IMR-90 (cell line): ENCODE measurements around the gene PRSS21. TPM values are rescaled to one million over a fixed set of nuclear protein-coding genes. Genes with fewer than 3 reads are reported as not detected.
A peak's percentile ranks its signal among the peaks of the same experiment; 100 is the strongest.

Experiments used
- ATAC-seq: fragments of 200-7000 bp; cut with Tn5 transposase; 2 replicates; pipeline ENCODE4 v1.9.1; 2020; ENCODE audit warnings: low read depth, mild to moderate bottlenecking, moderate library complexity
- BruUV-seq: library from RNA; stranded (reverse); fragments of 400-500 nt; replicated peaks from 2 replicates; lab custom pipeline; 2021; lab: Mats Ljungman, UMichigan
- CTCF ChIA-PET: fragments of 300-600 bp; formaldehyde crosslinking; extraction: SDS; loops from one replicate; lab custom pipeline; 2021; ENCODE audit warnings: antibody characterized with exemption; lab: Yijun Ruan, JAX
- POLR2A ChIA-PET: fragments of 300-600 bp; sonication (Branson Sonifier 250); formaldehyde crosslinking; loops from one replicate; lab custom pipeline; 2022; ENCODE audit warnings: antibody characterized with exemption; ENCODE audit not compliant: unreplicated experiment; lab: Charles Lee
- DNase-seq: peaks from one replicate; pipeline ENCODE4 v3.0.0; 2013
- H2AFZ ChIP-seq: replicated peaks from 2 replicates; pipeline ENCODE3; 2013; ENCODE audit warnings: low read length, mild to moderate bottlenecking; ENCODE audit not compliant: poor library complexity
- H2AK5ac ChIP-seq: 2 replicates; pipeline ENCODE4 v1.6.1; 2013; ENCODE audit warnings: low read depth, low read length, inconsistent platforms
- H2AK9ac ChIP-seq: replicated peaks from 2 replicates; pipeline ENCODE3; 2013; ENCODE audit warnings: mild to moderate bottlenecking, low read depth, low read length, moderate library complexity; ENCODE audit not compliant: poor library complexity
- H2BK120ac ChIP-seq: 2 replicates; pipeline ENCODE4 v1.6.1; 2013; ENCODE audit warnings: low read depth, low read length, inconsistent platforms
- H2BK15ac ChIP-seq: 3 replicates; pipeline ENCODE4 v1.6.1; 2013; ENCODE audit warnings: low read depth, low read length, inconsistent platforms
- H2BK20ac ChIP-seq: 2 replicates; pipeline ENCODE4 v1.6.1; 2013; ENCODE audit warnings: low read depth, mild to moderate bottlenecking, inconsistent platforms, low read length, moderate library complexity
- H2BK5ac ChIP-seq: 2 replicates; pipeline ENCODE4 v1.6.1; 2013; ENCODE audit warnings: mild to moderate bottlenecking, low read depth, low read length, inconsistent platforms; ENCODE audit not compliant: poor library complexity, severe bottlenecking
- H3K14ac ChIP-seq: replicated peaks from 2 replicates; pipeline ENCODE4 v1.6.1; 2013; ENCODE audit warnings: low read depth, low read length, inconsistent platforms
- H3K18ac ChIP-seq: 2 replicates; pipeline ENCODE4 v1.6.1; 2013; ENCODE audit warnings: low read depth, low read length, control low read depth
- H3K23ac ChIP-seq: 2 replicates; pipeline ENCODE4 v1.6.1; 2013; ENCODE audit warnings: low read depth, low read length, inconsistent platforms
- H3K27ac ChIP-seq: 2 replicates; pipeline ENCODE4 v1.5.1; 2013; ENCODE audit warnings: mild to moderate bottlenecking, control low read depth, low read length; ENCODE audit not compliant: insufficient read depth
- H3K27me3 ChIP-seq: 2 replicates; pipeline ENCODE4 v1.6.1; 2013; ENCODE audit warnings: low read length; ENCODE audit not compliant: control insufficient read depth, insufficient read depth
- H3K36me3 ChIP-seq: 2 replicates; pipeline ENCODE4 v1.6.1; 2013; ENCODE audit warnings: low read length, mixed read lengths; ENCODE audit not compliant: control insufficient read depth, insufficient read depth
- H3K4ac ChIP-seq: 2 replicates; pipeline ENCODE4 v1.6.1; 2013; ENCODE audit warnings: low read depth, low read length, inconsistent platforms
- H3K4me1 ChIP-seq: 2 replicates; pipeline ENCODE4 v1.6.1; 2013; ENCODE audit warnings: low read length, mixed read lengths; ENCODE audit not compliant: control insufficient read depth, insufficient read depth
- H3K4me2 ChIP-seq: 2 replicates; pipeline ENCODE4 v1.6.1; 2013; ENCODE audit warnings: low read depth, mild to moderate bottlenecking, control low read depth, low read length, moderate library complexity
- H3K4me3 ChIP-seq: 2 replicates; pipeline ENCODE4 v1.5.1; 2013; ENCODE audit warnings: low read depth, mild to moderate bottlenecking, control low read depth, low read length, moderate library complexity; ENCODE audit not compliant: insufficient read depth
- H3K56ac ChIP-seq: 2 replicates; pipeline ENCODE4 v1.6.1; 2013; ENCODE audit warnings: low read length, inconsistent platforms; ENCODE audit not compliant: insufficient read depth; ENCODE audit errors: extremely low read depth
- H3K79me1 ChIP-seq, 2 experiments: 2 replicates each; pipeline ENCODE4 v1.6.1; 2013; ENCODE audit warnings: low read length in 2 of 2, inconsistent platforms in 1 of 2, low read depth in 1 of 2
- H3K9ac ChIP-seq: 2 replicates; pipeline ENCODE4 v1.6.1; 2013; ENCODE audit warnings: low read depth, low read length, control low read depth
- H3K9me1 ChIP-seq: 2 replicates; pipeline ENCODE4 v1.6.1; 2013; ENCODE audit warnings: low read length, inconsistent platforms; ENCODE audit not compliant: insufficient read depth
- H3K9me3 ChIP-seq: 2 replicates; pipeline ENCODE4 v1.6.1; 2013; ENCODE audit warnings: low read length; ENCODE audit not compliant: control insufficient read depth, insufficient read depth
- H4K20me1 ChIP-seq: 2 replicates; pipeline ENCODE4 v1.6.1; 2013; ENCODE audit warnings: low read length, inconsistent platforms; ENCODE audit not compliant: insufficient read depth
- H4K5ac ChIP-seq: 2 replicates; pipeline ENCODE4 v1.6.1; 2013; ENCODE audit warnings: mild to moderate bottlenecking, low read depth, low read length, control low read depth
- H4K8ac ChIP-seq, 2 experiments: 2 replicates each; pipeline ENCODE4 v1.6.1; 2013; ENCODE audit warnings: low read depth in 2 of 2, low read length in 2 of 2, control low read depth in 1 of 2, inconsistent platforms in 1 of 2
- H4K91ac ChIP-seq: 2 replicates; pipeline ENCODE4 v1.6.1; 2013; ENCODE audit warnings: low read depth, low read length, inconsistent platforms; ENCODE audit not compliant: insufficient read depth
- BHLHE40 ChIP-seq: fragments of 150-350 bp; IDR thresholded peaks from 2 replicates; pipeline ENCODE4 v1.6.1; 2016; ENCODE audit warnings: mild to moderate bottlenecking, low read depth, low read length
- CEBPB ChIP-seq: IDR thresholded peaks from 2 replicates; pipeline ENCODE4 v1.6.1; 2012; ENCODE audit warnings: low read depth, low read length, improper control_type of control experiment
- ELK1 ChIP-seq: fragments of 150-350 bp; IDR thresholded peaks from 2 replicates; pipeline ENCODE4 v1.6.1; 2016; ENCODE audit warnings: low read depth, mild to moderate bottlenecking, low read length, moderate library complexity, borderline replicate concordance
- FOS ChIP-seq: fragments of 150-350 bp; IDR thresholded peaks from 2 replicates; pipeline ENCODE4 v1.6.1; 2016; ENCODE audit warnings: low read depth, low read length
- MAFK ChIP-seq: IDR thresholded peaks from 2 replicates; pipeline ENCODE4 v1.6.1; 2012; ENCODE audit warnings: low read depth, low read length, improper control_type of control experiment
- MAZ ChIP-seq: IDR thresholded peaks from 2 replicates; pipeline ENCODE4 v1.6.1; 2012; ENCODE audit warnings: low read depth, mild to moderate bottlenecking, low read length, improper control_type of control experiment, moderate library complexity, borderline replicate concordance
- MXI1 ChIP-seq: IDR thresholded peaks from 2 replicates; pipeline ENCODE4 v1.6.1; 2012; ENCODE audit warnings: low read depth, mild to moderate bottlenecking, low read length, moderate library complexity, borderline replicate concordance
- POLR2A ChIP-seq: IDR thresholded peaks from 2 replicates; pipeline ENCODE4 v1.6.1; 2012; ENCODE audit warnings: mild to moderate bottlenecking, low read depth, low read length
- RAD21 ChIP-seq: IDR thresholded peaks from 2 replicates; pipeline ENCODE4 v1.6.1; 2012; ENCODE audit warnings: low read length, improper control_type of control experiment
- RCOR1 ChIP-seq: IDR thresholded peaks from 2 replicates; pipeline ENCODE4 v1.6.1; 2012; ENCODE audit warnings: mild to moderate bottlenecking, low read length, improper control_type of control experiment; ENCODE audit not compliant: insufficient replicate concordance
- RFX5 ChIP-seq: IDR thresholded peaks from 2 replicates; pipeline ENCODE4 v1.8.0; 2012; ENCODE audit warnings: low read depth, mild to moderate bottlenecking, low read length, moderate library complexity
- SMC3 ChIP-seq: fragments of 150-350 bp; IDR thresholded peaks from 2 replicates; pipeline ENCODE4 v1.6.1; 2016; ENCODE audit warnings: low read depth, mild to moderate bottlenecking, antibody characterized with exemption, low read length, moderate library complexity
- USF2 ChIP-seq: fragments of 150-350 bp; IDR thresholded peaks from 2 replicates; pipeline ENCODE4 v1.6.1; 2017; ENCODE audit warnings: mild to moderate bottlenecking, antibody characterized with exemption, low read length, low read depth
- WGBS, 2 experiments: methylation state at CpG; one replicate each; pipeline versions ENCODE4 v1.1.5 to v1.1.7; 2013; ENCODE audit warnings: missing lambda C conversion rate in 2 of 2; ENCODE audit not compliant: insufficient read length in 1 of 2; ENCODE audit errors: extremely low coverage in 2 of 2; 5-methylcytosine and 5-hydroxymethylcytosine counted together
- dilution Hi-C: fragments of 300-500 bp; cut with HindIII; formaldehyde crosslinking; loops from one replicate; pipeline ENCODE4 v1.14.3; 2018; ENCODE audit warnings: low sequenced_read_pairs; ENCODE audit not compliant: unreplicated experiment
- in situ Hi-C: fragments of 300-500 bp; cut with MboI; formaldehyde crosslinking; loops from 3 replicates; pipeline ENCODE4 v1.14.3; 2019; ENCODE audit warnings: low sequenced_read_pairs, inconsistent platforms, mixed read lengths
- intact Hi-C: fragments of 100-400 bp; cut with micrococcal nuclease; formaldehyde crosslinking; loops from 2 replicates; pipeline ENCODE4 v1.10.0; 2022
- polyA plus RNA-seq, 3 experiments: library from polyadenylated mRNA; depleted of rRNA; stranded (reverse); fragments of >200 nt; gene quantifications; 2 replicates each; pipeline ENCODE4 v1.2.3, GENCODE V29; 2012; ENCODE audit warnings: low replicate concordance in 1 of 3
- total RNA-seq: library from RNA; depleted of rRNA; stranded (reverse); fragments of >200 nt; gene quantifications from 2 replicates; pipeline ENCODE4 v1.2.3, GENCODE V29; 2012

The PRSS21 gene
- total and polyA plus RNA-seq, 2 of the 4 experiments (the other 2 are of a cell fraction) = 0.21 TPM; not detected in 1

DNA sequence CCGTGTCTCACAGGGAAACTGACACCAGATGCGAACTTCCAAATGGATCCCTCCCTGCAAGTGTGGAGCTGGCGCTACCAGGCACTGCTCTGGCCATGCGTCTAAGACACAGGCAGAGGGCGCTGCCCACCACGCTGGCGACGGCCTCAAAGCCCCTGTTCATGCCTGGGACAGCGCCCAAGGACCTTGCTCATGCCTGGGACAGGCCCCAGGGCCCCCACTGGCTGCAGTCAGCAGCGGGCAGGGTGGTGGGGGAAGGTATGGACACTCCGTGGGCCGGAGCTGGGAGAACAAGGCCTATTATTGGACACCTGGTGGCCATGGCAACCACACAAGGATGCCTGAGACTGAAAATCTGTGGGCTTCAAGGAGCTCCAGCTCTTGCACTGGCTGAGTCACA, 21.9 kb downstream of the PRSS21 start (continued):
- no peak for TF ChIP-seq MAFK

DNA sequence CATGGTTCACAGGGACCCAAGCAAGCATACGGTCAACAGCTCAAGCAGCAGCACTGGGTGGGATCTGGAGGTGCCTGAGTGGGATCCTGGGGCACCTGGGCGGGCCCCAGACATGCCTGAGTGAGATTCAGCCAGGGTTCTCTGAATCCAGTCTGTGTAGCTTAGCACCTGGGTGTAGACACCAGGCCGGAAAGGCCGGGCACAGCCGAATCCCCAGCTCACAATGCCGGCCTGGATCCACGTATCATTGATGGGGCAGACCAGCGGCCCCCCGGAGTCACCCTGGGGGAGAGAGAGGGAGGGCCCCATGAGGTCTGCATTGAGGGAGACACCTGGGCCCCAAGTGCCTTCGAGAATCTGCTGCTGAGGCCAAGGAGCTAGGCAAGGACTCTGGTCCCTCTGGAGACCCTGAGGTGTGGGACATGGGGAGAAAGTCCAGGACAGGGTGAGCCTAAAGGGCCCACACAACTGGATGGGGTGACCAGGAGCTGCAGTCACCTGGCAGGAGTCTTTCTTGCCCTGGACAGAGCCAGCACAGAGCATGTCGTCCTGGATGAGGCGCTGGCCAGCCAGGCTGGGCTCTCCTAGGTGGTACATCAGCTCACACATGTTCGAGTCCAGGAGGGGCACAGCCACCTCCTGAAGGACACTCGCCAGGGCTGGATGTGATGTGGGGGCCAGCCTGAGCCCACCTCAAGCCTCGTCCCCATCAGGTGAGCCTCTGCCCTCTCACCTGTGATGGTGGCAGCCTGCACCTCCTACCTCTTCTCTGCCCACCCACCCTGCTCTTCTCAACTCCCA, 22.8 kb downstream of the PRSS21 start:
- Histone ChIP-seq H3K56ac (no peak overlapping the region), H2BK120ac (no peak overlapping the region; the same call in 1 of the 2 replicates), H2BK15ac (peak overlapping the region; percentile 88; the same call in 1 of the 3 replicates), H3K4me1 (peaks cover 10% of the 10 kb centered on the region), H3K4me2 (no peak overlapping the region), H3K79me1 (no peaks in the 10 kb centered on the region), H2BK5ac (no peak overlapping the region), H3K14ac (no peak overlapping the region), H3K27ac (no peak overlapping the region), H2BK20ac (no peak overlapping the region; the same call in 1 of the 2 replicates), H4K20me1 (peaks cover 7% of the 10 kb centered on the region; the same call in 1 of the 2 replicates), H3K4ac (peak overlapping the region; percentile 26; the same call in 1 of the 2 replicates), H4K5ac (no peak overlapping the region), H3K23ac (no peak overlapping the region), H3K36me3 (no peaks in the 10 kb centered on the region), H2AK9ac (peak overlapping the region; percentile 94), H3K4me3 (no peak overlapping the region), H3K9me3 (no peaks in the 10 kb centered on the region), H2AFZ (peak overlapping the region; percentile 23), H3K18ac (no peak overlapping the region), H4K91ac (no peak overlapping the region), H3K9ac (no peak overlapping the region), H3K9me1 (peaks cover 10% of the 10 kb centered on the region), H2AK5ac (peak overlapping the region; percentile 59), H4K8ac (peak overlapping the region in 1 of 2 experiments; percentile 45; a peak in 1 of 4 replicates), H3K27me3 (no peaks in the 10 kb centered on the region; the same call in 1 of the 2 replicates)
- in situ Hi-C loops = loop anchor here (10.0 kb wide), 1 partner anchor 75 kb away; the partner anchor contains the start of gene FLYWCH1
- POLR2A ChIA-PET = interaction anchor here (1.8 kb wide), 1 partner anchor 28 kb away, joined by 6 read pairs; no protein-coding TSS in a partner anchor
- dilution Hi-C loops = no loop called here
- CTCF ChIA-PET = interaction anchor here (0.6 to 2.6 kb wide), 12 partner anchors 7 to 107 kb away, joined by 3 to 54 read pairs (median 5); partner anchors contain the start of genes FLYWCH1 and FLYWCH2
- ATAC-seq = no peak
- DNase-seq = no peak
- intact Hi-C loops = loop anchor here (1.0 to 5.0 kb wide), 3 partner anchors 28 to 79 kb away; no protein-coding TSS in a partner anchor
- 80% methylated on average over 4 of the region's 15 CpGs; no CpG with 5 or more reads in 1 of the 2 experiments for WGBS, 2 experiments
- BruUV-seq = no TSS peak
- TF ChIP-seq MAFK (no peak), RFX5 (no peak), MAZ (no peak), SMC3 (no peak), CEBPB (no peak), ELK1 (no peak), FOS (no peak), BHLHE40 (no peak), POLR2A (no peak), USF2 (no peak), RAD21 (no peak), RCOR1 (no peak), MXI1 (no peak)
